ENCODE results near the gene DNAJC11.

GRCh38 chr1:6627031-6627430, 74.6 kb downstream of the DNAJC11 start:
- no peak for TF ChIP-seq CTCF (IDR thresholded peaks at IDR 0.05)
- no peak for TF ChIP-seq POLR2A (IDR thresholded peaks at IDR 0.05)
